DMS79 treated with DMSO at 0.1 percent for 48 hours (cell line): ENCODE data around the gene KRTAP5-7.
"Not testable (repeated sequence)": the region's sequence is repeated elsewhere in the genome, so short reads cannot be mapped to it uniquely, and the experiment has no call there.

ENCODE experiments used
- DNase-seq: peaks from one replicate; lab custom pipeline; 2025; lab: John Stamatoyannopoulos, UW

Gene KRTAP5-7

GRCh38 chr11:71532036-71532610 is 5.1 kb downstream of the KRTAP5-7 start:
- DNase-seq, result no peak

- DNase-seq, result not testable (repeated sequence)
Measured at GRCh38 chr11:71534711-71535608, 7.9 kb downstream of the KRTAP5-7 start.

- DNase-seq, result no peak
Measured at GRCh38 chr11:71535825-71536224, 8.8 kb downstream of the KRTAP5-7 start.

GRCh38 chr11:71537537-71537936 is 10.5 kb downstream of the KRTAP5-7 start:
- no peak for DNase-seq

- DNase-seq, result not testable (repeated sequence)
Measured at GRCh38 chr11:71537977-71538665, 11.1 kb downstream of the KRTAP5-7 start, which contains the start of gene KRTAP5-8. KRTAP5-8 (plus strand) TSS chr11:71538025; CDS start chr11:71538056, 31 bp downstream.

GRCh38 chr11:71538666-71538990 is 11.6 kb downstream of the KRTAP5-7 start:
- no peak for DNase-seq

GRCh38 chr11:71539017-71539416 is 11.9 kb downstream of the KRTAP5-7 start:
- DNase-seq, result no peak

- DNase-seq, result not testable (repeated sequence)
Measured at GRCh38 chr11:71539971-71540370, 12.9 kb downstream of the KRTAP5-7 start.

- not testable (repeated sequence) for DNase-seq
Measured at GRCh38 chr11:71540521-71541304, 13.6 kb downstream of the KRTAP5-7 start.

GRCh38 chr11:71542382-71542781 is 15.3 kb downstream of the KRTAP5-7 start:
- DNase-seq, result no peak

- DNase-seq, result no peak
Measured at GRCh38 chr11:71542879-71543777, 16.1 kb downstream of the KRTAP5-7 start.

GRCh38 chr11:71543866-71544265 is 16.8 kb downstream of the KRTAP5-7 start:
- DNase-seq, result no peak

- DNase-seq, result no peak
Measured at GRCh38 chr11:71544525-71545214, 17.6 kb downstream of the KRTAP5-7 start.

- no peak for DNase-seq
Measured at GRCh38 chr11:71545405-71545966, 18.4 kb downstream of the KRTAP5-7 start.

GRCh38 chr11:71548120-71548519 is 21.1 kb downstream of the KRTAP5-7 start, which contains the start of gene KRTAP5-9:
KRTAP5-9 (plus strand) TSS chr11:71548420; CDS start chr11:71548658, 238 bp downstream.
- DNase-seq, result no peak

- no peak for DNase-seq
Measured at GRCh38 chr11:71548716-71549151, 21.7 kb downstream of the KRTAP5-7 start.

- no peak for DNase-seq
Measured at GRCh38 chr11:71551711-71552110, 24.6 kb downstream of the KRTAP5-7 start.

- DNase-seq, result no peak
Measured at GRCh38 chr11:71554996-71555395, 27.9 kb downstream of the KRTAP5-7 start.

- DNase-seq, result no peak
Measured at GRCh38 chr11:71555508-71555907, 28.4 kb downstream of the KRTAP5-7 start.

GRCh38 chr11:71556018-71556417 is 29.0 kb downstream of the KRTAP5-7 start:
- DNase-seq, result no peak
